HG02610 (cell line): ENCODE data around the gene TMEM86A.

ENCODE experiments used
- ATAC-seq: cut with Tn5 transposase; IDR thresholded peaks from one replicate; pipeline ENCODE4 v1.9.1; 2021; ENCODE audit warnings: mild to moderate bottlenecking, moderate library complexity; ENCODE audit not compliant: unreplicated experiment

The TMEM86A gene

DNA sequence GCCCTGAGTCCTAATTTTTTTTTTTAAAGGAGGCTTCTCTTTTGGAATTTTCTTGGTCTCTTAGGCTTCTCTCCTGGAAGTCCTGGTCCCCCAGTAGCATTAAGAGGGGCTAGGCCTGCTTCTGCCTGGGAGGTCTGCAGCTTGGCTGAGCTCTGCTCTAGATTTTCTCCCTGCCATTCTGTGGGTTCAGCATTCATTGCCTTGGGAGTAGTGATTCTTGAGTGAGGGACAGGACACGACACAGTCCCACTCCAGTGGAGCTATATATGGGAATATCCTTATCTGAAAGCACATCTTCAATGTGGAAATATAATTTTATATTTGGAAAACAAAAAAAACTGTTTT lies 23.7 kb downstream of the TMEM86A start:
- peak; percentile 8 for ATAC-seq

GRCh38 chr11:18723991-18724390 lies 25.4 kb downstream of the TMEM86A start:
- ATAC-seq, result no peak

- no peak for ATAC-seq
Observed at GRCh38 chr11:18726040-18726439, 27.5 kb downstream of the TMEM86A start, which contains the start of gene IGSF22. IGSF22 (minus strand) TSS chr11:18726188; CDS start chr11:18724236, 1,952 bp downstream.

DNA sequence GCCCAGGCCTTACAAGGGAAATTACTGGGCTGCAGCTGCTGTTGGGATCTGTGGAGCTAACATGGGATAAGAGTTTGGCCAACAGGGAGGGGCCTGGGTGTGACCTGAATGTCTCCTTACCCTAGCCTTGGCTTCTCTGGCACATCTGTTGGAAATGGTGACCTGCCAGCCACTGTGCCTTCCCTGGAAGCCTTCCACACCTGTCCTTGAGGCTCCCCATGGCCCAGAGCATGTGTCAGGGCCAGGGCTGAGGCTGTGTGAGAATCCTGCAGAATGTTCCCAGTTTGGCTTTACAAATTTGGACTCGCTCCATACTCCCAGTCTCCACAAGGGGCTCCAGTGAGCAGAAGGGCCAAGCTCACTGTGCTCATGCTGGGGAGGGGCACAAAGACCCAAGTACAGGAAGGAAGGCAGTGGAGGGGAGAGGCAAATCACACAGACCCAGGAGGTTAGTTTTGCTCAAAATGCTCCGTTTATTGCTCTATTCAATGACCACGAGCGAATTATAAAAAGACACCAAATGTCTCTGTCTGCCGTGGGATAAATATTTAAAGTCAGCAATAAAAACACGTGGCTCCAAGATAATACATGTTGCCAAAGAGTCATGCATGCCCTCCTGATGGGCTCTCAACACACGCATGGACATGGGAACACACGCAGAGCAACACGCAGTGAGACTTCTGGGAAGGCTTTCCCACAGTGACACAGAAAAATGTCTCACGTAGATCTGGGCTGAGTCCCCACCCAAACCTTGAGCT lies 29.1 kb downstream of the TMEM86A start:
- no peak for ATAC-seq

GRCh38 chr11:18728658-18729057 lies 30.1 kb downstream of the TMEM86A start:
- no peak for ATAC-seq

DNA sequence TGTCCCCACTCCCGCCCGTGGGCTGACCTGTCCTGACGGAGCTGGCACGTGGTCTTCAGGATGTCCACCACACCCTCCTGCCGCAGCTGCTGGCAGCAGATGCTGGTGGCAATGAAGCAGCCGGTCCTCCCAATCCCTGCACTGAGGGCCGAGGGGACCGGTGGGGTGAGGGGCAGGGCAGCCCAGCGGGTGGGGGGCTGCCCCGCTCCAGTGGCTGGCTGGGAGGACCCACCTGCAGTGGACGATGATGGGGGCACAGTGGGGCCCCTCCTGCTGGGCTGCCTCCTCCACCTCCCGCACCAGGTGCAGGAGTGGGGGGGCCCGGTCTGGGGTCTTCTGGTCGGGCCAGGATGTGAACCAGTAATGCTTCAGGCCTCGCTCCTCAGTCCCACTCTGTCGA lies 30.8 kb downstream of the TMEM86A start:
- no peak for ATAC-seq

- ATAC-seq, result no peak
Observed at GRCh38 chr11:18730020-18730419, 31.4 kb downstream of the TMEM86A start.

DNA sequence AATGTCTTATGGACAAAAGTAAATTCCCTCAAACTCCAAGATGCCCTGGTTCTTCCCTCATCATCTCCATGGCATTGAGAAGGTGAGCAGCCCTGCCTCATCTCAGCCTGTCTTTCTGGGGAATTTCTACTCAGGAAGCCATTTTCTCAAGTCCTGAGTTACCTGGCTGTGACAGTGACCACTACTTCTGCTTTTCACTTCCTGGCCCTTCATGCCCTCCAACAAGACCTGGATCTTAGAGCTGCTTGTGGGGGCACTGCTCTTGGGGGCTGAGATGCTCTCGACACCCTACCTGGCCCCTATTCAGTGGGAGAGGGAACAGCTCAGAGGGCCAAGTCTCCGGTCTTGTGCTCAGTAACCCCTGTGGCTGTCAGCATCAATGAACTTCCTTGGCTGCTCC lies 32.9 kb downstream of the TMEM86A start:
- no peak for ATAC-seq

DNA sequence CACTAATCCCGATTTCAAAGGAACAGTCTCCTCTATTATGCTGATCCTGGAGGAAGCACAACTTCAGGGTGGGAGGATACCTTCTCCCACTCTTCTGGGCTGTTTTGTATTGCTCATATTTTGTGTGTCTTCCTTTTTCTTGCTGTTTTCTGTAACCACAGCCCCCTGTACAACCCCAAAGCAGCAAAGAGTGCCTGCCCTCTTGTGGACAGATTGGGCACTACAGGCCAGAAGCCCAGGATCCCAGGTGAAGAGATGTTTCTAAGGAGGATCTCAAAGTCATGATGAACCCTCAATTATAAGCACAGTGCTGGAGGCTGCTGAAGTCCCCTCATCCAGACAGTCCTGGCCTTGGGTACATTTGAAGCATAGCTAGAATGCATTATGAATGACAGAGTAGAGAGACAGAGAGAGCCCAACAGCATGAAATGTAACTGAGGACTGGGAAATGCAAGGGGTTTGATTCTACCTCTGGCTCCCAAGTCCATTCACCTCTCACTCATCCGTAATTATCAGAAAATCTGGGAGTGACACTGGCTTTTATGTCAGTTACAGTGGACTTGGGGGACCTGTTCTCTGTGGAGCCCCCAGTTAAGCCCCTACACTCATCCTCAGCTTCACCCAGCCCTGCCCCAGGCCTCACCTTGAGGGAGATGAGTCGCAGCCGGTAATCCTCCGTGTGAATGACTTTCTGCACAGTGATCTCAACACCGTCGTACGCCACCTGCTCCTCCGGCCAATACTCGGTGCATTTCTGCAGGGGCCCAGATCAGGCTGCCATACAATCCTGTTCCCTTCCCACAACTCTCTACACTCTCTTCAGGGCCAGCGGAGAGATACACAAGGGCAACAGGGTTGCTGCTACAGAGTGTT lies 33.6 kb downstream of the TMEM86A start:
- no peak for ATAC-seq

DNA sequence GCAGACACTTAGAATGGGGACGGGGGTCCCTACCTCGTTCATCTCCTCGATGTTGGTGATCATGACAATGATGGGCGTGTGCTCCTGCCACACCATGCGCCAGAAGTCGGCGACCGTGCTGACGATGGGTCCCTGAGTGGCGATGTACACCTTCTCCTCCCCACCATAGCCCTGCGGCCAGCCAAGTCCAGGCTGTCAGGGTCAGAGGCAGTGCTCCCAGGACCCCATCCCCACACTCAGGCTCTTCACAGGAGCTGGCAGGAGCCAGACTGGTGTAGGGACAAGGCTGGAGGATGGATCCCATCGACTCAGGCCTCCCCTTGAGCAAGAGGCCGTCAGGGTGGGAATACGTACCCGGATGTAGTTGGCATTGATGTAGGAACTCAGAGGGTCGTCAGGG lies 34.6 kb downstream of the TMEM86A start:
- ATAC-seq, result no peak

DNA sequence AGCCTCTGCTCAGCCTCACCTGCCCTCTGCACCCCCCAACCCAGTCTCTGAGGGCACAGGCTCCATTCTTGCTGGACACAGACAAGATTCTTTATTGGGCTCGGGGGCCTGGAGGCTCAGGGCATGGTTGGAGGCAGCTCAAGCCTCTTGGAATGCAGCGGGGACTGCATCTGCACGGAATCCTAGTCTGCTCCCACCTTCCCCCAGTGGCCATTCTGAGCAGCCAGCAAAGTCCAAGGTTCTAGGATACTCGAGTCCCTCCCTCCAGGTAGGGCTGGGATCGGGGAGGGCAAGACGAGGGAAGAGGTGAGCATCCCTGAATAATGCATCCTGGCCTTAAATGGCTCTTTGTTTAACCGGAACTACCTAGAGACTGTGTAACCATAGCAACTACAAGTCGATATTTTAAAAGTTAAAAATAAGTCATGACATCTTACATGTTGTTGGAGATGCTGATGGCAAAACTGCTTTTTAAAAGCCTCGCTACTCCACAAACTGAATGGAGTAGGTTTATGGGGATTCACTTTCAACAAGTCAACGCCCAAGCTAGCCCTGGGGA lies 38.1 kb downstream of the TMEM86A start:
- ATAC-seq, result no peak

- ATAC-seq, result no peak
Observed at GRCh38 chr11:18737642-18738041, 39.1 kb downstream of the TMEM86A start.

DNA sequence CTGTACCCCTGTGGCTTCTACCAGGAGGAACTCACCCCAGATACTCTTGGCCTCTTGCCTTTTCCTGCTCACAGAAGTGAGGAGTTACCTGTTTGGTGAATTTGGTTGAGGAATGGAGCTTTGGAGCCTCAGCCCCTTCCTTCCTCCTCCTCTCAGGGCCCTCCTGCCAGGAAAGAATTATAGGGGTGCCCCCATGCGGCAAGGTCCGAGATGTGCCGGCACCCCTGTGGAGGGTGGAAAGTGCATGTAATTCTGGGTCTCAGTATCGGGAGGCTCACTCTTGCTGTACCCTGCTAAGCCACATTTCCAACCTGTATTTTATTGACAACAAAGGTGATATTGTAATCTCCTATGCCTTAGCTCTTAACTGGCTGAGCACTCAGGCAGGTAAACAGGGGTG lies 41.1 kb downstream of the TMEM86A start:
- no peak for ATAC-seq

GRCh38 chr11:18741783-18742182 lies 43.2 kb downstream of the TMEM86A start:
- no peak for ATAC-seq

DNA sequence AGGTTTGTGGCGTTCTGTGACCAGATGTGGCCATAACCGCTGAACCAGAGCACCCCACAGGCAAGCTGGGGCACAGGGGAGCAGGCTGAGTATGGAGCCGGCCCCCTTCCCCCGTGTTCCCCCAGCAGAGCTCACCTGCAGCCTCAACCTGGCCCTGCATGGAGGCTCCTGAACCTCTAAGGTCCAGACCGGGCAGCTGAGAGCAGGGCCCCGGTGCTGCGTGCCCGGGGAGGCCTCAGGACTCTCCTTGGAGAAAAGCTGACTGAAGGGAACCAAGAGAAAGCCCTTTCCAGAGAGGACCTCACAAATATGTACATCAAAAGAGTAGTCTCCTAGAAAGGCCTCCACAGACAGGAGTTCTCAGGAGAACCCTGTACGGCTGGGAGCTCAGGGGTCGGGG lies 44.8 kb downstream of the TMEM86A start:
- no peak for ATAC-seq

DNA sequence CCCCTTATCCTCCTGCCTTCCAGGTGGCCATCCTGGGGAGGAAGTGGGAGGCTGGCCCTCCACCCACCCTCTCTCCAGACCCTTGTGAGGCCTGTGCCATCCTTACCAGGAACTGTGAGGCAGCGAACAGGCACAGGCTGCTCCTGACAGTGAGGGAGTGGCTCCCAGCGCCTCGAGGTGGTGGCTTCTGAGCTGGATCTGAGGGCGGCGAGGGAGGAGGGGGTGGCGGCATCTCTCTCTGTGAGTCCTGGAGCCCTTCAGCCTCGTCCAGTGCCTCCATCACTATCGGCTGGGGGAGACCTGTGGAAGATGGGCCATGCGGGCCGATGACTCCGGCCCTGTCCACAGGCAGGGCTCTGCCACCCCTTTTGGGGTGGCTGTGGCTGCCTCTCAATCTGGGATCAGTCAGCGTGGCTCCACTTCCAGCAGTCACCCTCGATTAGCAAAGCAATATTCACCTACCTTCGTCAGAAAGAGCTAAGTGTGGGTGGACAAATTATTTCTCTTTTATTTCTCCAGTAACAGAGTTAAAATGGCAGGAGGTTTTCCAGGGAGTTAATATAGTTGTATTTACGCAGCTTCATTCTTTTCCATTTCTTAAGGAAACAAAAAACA lies 45.4 kb downstream of the TMEM86A start:
- no peak for ATAC-seq

- no peak for ATAC-seq
Observed at GRCh38 chr11:18745251-18745650, 46.7 kb downstream of the TMEM86A start.

DNA sequence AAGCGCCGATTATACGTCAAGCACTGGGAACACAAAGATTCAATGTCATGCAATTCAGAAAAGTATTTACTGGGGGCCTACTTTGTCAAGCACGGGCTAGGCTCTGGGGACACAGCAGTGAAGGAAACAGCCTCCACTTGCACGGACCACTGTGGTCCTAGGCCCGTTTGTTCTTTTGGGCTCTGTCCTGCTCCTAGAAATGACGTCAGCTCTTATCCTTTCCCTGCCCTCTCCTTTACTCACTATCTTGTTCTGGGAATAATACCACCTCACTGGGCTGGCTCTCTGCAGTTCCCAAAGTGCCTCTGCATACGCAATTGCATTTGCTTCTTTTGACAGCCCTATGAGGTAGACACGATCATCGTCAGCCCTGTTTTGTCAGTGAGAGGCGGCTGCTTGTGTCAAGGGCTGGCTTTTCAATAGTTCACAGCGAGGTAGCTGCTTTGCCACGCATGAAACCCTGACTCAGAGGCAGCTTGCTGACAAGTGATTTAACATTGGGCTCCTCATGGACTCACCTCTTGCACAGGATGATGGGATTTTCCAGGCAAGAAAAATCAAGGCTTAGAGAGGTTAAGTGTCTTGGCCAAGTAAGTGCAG lies 50.3 kb downstream of the TMEM86A start:
- ATAC-seq, result no peak

- no peak for ATAC-seq
Observed at GRCh38 chr11:18749681-18750319, 51.2 kb downstream of the TMEM86A start.

DNA sequence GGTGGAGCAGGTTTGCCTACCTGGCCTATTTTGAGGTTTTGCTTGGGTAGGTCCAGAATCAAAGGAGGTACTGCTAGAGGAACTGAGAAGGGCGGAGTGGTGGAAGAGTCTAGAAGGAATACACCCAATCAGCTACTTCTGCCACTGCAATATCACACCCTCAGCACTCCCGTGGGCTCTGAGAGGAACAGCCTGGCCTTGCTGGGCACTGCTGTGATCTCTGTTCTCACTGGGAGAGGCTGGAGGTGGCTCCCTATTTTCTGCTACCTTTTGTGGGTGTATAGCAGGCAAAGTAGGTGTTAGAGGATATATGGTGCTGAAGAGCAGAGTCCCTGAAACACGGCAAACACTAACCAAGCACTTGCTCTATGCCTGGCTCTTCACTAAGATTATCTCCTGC lies 52.4 kb downstream of the TMEM86A start:
- no peak for ATAC-seq

GRCh38 chr11:18752502-18752901 lies 53.9 kb downstream of the TMEM86A start:
- no peak for ATAC-seq
